GM19455 (cell line): ENCODE data around the gene UBL4A.

ENCODE experiments used
- ATAC-seq: cut with Tn5 transposase; IDR thresholded peaks from one replicate; pipeline ENCODE4 v1.9.1; 2021; ENCODE audit not compliant: unreplicated experiment

The UBL4A gene

DNA sequence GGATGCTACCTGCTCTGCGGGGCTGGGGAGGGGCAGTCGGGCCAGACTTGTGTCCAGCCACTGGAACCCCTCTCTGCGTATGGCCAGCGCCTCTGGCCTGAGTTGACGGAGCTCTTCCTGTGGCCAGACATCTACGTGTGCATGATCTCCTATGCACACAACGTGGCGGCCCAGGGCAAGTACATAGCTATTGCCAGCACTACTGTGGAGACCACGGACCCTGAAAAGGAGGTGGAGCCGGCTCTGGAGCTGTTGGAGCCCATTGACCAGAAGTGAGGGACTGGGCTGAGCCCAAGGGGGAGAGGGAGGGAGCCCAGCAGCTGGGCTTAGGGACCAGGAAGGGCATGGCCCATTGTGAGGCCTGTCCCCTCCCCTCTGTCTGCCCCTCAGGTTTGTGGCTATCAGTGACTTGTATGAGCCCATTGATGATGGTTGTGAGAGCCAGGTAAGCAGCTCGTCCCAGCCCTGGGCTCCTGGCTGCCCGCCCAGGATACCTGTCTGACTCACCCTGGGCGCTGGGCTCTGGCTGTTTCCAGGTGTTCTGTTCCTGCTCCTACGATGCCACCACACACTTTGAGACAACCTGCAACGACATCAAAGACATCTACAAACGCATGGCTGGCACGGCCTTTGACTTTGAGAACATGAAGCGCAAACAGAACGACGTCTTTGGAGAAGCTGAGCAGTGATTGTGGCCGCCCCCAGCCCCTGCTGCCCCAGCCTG, 44.3 kb downstream of the UBL4A start:
- ATAC-seq, result no peak

DNA sequence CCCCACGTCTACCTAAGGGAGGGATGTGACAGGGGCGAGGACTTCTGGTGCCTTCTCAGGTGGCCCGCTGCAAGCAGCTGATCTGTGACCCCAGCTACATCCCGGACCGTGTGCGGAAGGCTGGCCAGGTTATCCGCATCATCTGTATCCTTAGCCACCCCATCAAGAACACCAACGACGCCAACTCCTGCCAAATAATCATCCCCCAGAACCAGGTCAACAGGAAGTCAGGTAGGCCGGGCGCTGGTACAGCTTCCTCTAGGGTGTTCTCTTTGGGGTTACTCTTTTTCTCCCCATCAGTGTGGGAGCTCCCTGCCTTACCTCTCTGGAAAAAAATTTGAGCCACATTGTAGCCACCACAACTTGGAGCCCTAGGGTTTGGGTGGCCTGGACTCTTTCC, 44.9 kb downstream of the UBL4A start:
- no peak for ATAC-seq

DNA sequence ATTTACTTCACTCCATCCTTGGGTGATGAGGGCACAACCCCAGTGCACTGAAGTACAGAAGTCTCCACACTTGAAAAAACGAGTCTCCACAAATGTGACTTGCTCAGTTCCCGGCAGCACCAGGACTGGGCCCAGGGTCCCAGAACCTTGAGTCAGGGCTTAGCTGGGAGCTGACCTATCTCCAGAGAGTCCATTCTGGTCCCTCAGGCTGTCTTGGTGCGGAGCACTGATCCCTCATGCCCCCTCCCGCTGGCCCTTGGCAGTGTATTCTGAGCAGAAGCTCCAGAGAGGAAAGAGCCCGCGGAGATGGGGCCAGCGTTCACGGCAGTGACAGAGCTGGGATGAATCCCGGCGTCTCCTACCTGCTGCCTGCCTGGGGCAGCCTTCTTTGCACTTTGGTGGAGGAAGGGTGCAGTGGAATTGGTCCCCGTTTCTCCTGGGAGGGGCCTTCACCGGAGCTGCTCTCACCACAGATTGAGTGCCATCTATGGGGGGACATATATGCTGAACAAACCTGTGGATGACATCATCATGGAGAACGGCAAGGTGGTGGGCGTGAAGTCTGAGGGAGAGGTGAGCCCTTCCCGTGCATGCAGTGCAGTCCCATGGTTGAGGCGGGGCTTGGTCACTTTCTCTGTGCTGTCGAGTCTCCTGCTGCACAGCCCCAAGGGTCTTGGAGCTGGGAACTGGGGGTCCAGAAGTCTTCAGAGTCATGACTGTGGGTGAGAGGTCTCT, 45.6 kb downstream of the UBL4A start:
- ATAC-seq, result no peak

DNA sequence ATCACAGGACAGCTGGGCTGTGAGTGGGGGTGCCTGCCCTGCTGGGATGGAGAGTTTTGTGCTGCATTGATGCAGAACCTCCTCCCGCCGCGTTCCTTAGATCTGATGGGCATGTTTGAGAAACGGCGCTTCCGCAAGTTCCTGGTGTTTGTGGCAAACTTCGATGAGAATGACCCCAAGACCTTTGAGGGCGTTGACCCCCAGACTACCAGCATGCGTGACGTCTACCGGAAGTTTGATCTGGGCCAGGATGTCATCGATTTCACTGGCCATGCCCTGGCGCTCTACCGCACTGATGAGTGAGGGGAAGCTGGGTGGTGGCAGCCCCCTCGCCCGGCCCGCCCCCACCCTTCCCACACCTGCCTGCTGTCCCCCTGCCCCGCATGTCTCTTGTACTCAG, 46.6 kb downstream of the UBL4A start:
- ATAC-seq, result no peak

DNA sequence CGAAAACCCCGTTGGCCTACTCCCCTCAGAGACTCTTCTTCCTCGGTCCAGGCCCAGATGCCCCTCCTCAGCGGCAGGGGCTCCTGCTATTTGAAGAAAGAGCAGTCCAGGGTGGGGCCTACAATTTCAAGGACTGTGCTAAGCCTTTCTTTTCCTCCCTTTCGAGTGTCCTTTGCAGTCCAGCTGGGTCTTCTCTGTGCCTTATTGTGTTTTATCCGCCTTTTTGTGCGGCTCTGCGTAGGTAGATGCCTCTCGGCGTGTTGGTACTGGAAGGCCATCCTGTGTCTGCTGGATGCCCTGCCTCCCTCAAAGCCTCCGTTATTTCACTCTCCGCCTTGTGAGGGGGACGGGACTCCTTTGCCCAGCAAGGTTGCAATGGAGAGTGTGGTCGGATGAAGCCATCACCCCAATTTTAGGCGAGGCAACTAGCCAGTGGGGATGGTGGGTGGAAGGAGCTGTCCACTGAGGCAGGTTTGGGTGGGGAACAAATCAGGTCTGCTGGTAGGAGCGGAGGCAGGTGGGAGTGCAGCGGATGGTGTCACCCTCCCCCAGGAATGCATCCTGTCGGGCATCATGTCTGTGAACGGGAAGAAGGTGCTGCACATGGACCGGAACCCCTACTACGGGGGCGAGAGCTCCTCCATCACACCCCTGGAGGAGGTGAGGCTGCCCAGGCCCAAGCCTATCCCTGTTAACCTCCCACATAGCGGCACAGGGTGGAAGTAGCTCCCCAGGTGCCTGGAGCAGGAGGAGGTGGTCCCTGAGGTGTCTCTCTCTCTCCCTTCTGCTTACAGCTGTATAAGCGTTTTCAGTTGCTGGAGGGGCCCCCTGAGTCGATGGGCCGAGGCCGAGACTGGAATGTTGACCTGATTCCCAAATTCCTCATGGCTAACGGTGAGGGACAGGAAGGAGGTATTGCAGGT, 48.2 kb downstream of the UBL4A start:
- no peak for ATAC-seq

DNA sequence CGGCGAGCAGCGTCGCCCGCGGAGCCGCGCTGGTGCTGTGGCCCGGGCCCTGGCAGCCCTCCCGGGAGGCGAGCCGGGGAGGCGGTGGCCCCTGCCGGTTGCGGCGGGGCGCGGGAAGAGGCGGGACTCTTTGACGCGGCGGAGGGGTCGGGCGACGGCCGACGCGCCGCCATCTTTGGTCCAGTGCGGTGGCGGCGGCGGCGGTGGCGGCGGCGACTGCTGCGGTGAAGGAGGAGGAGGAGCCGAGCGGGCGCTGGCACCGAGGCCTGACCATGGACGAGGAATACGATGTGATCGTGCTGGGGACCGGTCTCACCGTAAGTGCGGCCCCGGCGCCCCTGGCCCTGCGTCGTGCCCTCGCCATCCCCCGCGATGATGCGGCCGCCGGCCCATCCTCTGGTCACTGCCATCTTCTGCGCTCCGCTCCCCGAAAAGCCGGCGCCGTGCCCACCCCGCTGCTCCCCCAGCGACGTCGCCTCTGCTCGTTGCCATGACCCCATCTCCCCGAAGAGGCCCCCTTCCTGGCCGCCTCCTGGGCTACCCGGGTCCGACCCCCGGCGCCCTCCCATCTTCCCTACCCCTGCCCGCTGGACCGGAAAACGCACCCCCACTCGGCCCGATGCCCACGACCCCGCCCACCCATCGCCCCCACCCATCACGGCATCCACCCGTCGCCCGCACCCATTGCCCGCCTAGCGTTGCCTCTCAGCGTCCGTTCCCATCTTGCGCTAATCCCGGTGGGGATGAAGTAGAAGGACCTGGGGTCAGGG, 49.2 kb downstream of the UBL4A start, which contains the start of gene GDI1:
GDI1 (plus strand) TSS at position 172 of the 770 bp plus-strand sequence; CDS start at position 273, 101 bp downstream.
- ATAC-seq, result no peak

DNA sequence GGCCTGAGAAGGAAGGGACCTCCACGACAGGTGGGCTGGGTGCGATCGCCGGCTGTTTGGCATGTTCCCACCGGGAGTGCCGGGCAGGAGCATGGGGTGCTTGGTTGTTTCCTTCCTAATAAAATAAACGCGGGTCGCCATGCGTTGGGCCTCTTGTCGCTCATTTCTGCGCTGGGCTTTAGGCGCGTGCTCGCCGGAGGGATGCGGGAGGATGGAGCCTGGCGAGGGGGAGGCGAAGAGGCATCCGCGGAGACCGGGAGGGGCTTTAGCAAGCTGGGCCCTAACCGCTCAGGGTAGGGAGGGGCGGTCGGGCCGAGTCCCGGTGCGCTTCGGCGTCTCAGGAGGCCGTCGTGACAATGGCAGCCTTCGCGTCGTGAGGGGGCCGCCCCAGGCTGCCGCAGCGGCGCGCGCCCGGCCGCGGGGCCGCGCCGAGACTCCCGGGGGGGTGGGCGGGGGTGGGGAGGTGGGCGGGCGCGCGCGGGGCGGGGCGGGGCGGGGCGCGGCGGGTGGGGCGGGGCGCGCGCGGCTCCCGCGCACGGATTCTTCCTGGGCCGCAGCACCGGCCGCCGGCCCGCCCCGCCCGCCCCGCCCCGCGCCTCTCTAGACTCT, 49.9 kb downstream of the UBL4A start:
- no peak for ATAC-seq

DNA sequence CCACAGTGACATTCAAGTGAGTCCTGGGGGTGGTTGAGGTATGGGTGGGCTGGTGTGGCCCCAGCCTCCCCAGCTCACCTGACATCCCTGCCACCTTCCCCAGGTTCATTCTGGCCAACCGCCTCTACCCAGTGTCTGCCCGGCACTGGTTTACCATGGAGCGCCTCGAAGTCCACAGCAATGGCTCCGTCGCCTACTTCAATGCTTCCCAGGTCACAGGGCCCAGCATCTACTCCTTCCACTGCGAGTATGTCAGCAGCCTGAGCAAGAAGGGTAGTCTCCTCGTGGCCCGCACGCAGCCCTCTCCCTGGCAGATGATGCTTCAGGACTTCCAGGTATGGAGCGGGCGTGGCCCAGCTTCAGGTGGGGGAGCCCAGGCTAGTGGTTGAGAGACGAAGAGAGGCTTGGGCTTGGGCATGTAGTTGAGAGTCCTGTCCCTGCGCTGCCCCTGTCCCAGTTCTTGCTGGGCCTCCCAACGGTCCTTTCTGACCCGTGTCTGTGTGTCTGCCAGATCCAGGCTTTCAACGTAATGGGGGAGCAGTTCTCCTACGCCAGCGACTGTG, 51.2 kb downstream of the UBL4A start:
- no peak for ATAC-seq

DNA sequence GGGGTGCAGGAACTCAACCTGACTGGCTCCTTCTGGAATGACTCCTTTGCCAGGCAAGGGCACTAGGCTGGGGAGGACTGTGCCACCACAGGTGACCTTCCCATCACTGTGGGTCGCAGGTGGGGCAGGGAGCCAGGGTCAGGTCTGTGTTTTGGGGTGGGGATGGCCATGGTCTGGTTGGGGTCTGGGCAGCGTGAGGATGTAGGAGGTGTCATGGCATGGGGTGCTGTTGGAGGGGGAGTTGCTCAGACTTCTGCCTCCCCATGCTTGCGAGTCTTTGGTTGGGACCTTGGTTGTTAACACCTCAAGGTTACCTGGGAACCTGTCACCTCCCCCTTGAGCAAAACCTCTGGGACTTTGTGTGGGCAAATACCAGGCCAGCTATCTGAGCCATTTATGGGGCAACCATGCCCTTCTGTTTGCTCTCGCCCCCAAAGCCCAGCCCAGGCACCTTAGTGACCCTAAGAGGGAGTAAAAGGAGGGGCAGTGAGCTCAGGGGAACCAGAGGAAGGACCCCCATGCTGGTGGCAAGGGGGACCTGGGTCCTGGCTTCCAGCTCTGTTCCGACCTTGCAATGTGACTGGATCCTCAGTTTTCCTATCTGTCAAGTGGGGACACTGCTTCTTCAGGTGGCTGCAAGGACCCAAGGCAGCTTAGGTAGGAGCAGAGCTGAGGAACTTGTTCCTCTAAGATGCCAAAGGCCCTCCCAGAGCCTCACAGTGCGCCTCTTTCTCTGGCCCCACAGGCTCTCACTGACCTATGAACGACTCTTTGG, 51.8 kb downstream of the UBL4A start:
- ATAC-seq, result no peak
